ENCODE data around the gene CDKAL1. TPM values are rescaled to one million over a fixed set of nuclear protein-coding genes. Genes with fewer than 3 reads are reported as not detected.

CDKAL1 gene
- total and polyA plus RNA-seq, 2 of the 13 experiments (the other 11 are each of a cell fraction or from before 2014, with no cell fraction given): 9.5 to 27.7 TPM

- TF ChIP-seq, protein P1, sequence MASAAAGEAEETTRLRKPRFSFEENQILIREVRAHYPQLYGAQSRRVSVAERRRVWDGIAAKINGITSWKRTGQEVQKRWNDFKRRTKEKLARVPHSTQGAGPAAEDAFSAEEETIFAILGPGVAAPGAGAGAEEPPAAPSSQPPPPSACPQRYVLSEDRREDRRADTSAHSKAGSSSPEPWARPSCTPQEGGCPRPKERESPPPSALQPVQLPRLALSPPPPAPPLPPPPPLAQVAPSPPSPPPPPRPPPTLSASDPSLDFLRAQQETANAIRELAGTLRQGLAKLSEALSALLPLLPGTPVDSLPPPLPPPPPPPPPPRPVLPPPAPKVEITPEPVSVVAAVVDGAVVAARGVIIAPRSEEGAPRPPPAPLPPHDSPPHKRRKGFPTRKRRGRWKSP (CRISPR knock-in tag; IDR thresholded peaks at IDR 0.05): peak; percentile 38; the same call in 1 of the 2 replicates
- TF ChIP-seq KAT8 (CRISPR knock-in tag; IDR thresholded peaks at IDR 0.05) (peak; percentile 41; the same call in 1 of the 2 replicates), LCORL (IDR thresholded peaks at IDR 0.05) (no peak), LCORL (CRISPR knock-in tag; IDR thresholded peaks at IDR 0.05) (no peak), SOX6 (IDR thresholded peaks at IDR 0.05) (no peak), SOX6 (CRISPR knock-in tag; IDR thresholded peaks at IDR 0.05) (peak; percentile 73), ZNF10 (CRISPR knock-in tag; IDR thresholded peaks at IDR 0.05; ENCODE audit: borderline replicate concordance, low read depth) (no peak), NFIB (CRISPR knock-in tag; IDR thresholded peaks at IDR 0.05; ENCODE audit: borderline replicate concordance) (no peak), ZNF773 (CRISPR knock-in tag; IDR thresholded peaks at IDR 0.05; ENCODE audit: borderline replicate concordance) (no peak), GATAD1 (CRISPR knock-in tag; IDR thresholded peaks at IDR 0.05) (0 out of 2 replicates have a peak, but pooled peaks have one; percentile 39), FOXK1 (CRISPR knock-in tag; IDR thresholded peaks at IDR 0.05; ENCODE audit: borderline replicate concordance, low read depth) (no peak), ARID3A (IDR thresholded peaks at IDR 0.05; ENCODE audit: low read depth, low read length) (0 out of 2 replicates have a peak, but pooled peaks have one; percentile 32), KDM5A (IDR thresholded peaks at IDR 0.05; ENCODE audit: borderline replicate concordance, low read length) (no peak), THAP11 (CRISPR knock-in tag; IDR thresholded peaks at IDR 0.05) (peak; percentile 6; the same call in 1 of the 2 replicates), MED1 (CRISPR knock-in tag; IDR thresholded peaks at IDR 0.05) (0 out of 2 replicates have a peak, but pooled peaks have one; percentile 15), PHB2 (IDR thresholded peaks at IDR 0.05; ENCODE audit: partially characterized antibody) (no peak), ZNF510 (CRISPR knock-in tag; IDR thresholded peaks at IDR 0.05; ENCODE audit: low read depth) (peak; percentile 65; the same call in 1 of the 2 replicates), FOXP1 (IDR thresholded peaks at IDR 0.05) (peak; percentile 45; the same call in 1 of the 2 replicates), FOXP1 (CRISPR knock-in tag; IDR thresholded peaks at IDR 0.05) (peak; percentile 90), TARDBP (CRISPR knock-in tag; IDR thresholded peaks at IDR 0.05) (peak; percentile 55; the same call in 1 of the 2 replicates), TBX2 (CRISPR knock-in tag; IDR thresholded peaks at IDR 0.05; ENCODE audit: borderline replicate concordance) (peak; percentile 41; the same call in 1 of the 2 replicates), BRD4 (CRISPR knock-in tag; IDR thresholded peaks at IDR 0.05) (no peak), SOX5 (CRISPR knock-in tag; IDR thresholded peaks at IDR 0.05; ENCODE audit: borderline replicate concordance) (peak; percentile 84), GATAD2A (CRISPR knock-in tag; IDR thresholded peaks at IDR 0.05) (peak; percentile 65), ZNF205 (CRISPR knock-in tag; IDR thresholded peaks at IDR 0.05) (no peak)
- TF ChIP-seq, protein P2, sequence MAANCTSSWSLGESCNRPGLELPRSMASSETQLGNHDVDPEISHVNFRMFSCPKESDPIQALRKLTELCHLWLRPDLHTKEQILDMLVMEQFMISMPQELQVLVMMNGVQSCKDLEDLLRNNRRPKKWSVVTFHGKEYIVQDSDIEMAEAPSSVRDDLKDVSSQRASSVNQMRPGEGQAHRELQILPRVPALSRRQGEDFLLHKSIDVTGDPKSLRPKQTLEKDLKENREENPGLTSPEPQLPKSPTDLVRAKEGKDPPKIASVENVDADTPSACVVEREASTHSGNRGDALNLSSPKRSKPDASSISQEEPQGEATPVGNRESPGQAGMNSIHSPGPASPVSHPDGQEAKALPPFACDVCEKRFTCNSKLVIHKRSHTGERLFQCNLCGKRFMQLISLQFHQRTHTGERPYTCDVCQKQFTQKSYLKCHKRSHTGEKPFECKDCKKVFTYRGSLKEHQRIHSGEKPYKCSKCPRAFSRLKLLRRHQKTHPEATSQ (CRISPR knock-in tag; IDR thresholded peaks at IDR 0.05; ENCODE audit: borderline replicate concordance): 0 out of 2 replicates have a peak, but pooled peaks have one; percentile 33
- TF ChIP-seq, protein P3, sequence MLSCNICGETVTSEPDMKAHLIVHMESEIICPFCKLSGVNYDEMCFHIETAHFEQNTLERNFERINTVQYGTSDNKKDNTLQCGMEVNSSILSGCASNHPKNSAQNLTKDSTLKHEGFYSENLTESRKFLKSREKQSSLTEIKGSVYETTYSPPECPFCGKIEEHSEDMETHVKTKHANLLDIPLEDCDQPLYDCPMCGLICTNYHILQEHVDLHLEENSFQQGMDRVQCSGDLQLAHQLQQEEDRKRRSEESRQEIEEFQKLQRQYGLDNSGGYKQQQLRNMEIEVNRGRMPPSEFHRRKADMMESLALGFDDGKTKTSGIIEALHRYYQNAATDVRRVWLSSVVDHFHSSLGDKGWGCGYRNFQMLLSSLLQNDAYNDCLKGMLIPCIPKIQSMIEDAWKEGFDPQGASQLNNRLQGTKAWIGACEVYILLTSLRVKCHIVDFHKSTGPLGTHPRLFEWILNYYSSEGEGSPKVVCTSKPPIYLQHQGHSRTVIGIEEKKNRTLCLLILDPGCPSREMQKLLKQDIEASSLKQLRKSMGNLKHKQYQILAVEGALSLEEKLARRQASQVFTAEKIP (CRISPR knock-in tag; IDR thresholded peaks at IDR 0.05; ENCODE audit: borderline replicate concordance): no peak
These were observed 488.3 kb downstream of the CDKAL1 start (continued) for GRCh38 chr6:21022343-21023107.
